Ovary (tissue), 3 donors: ENCODE data around the gene TEFM.

Source experiments
- POLR2A ChIP-seq: fragments of 450-650 bp; IDR thresholded peaks from one replicate; pipeline ENCODE4 v1.6.1; 2017; ENCODE audit warnings: antibody characterized with exemption, mild to moderate bottlenecking, moderate library complexity
- TF ChIP-seq, protein P1 (sequence below), 3 donors: fragments of 450-650 bp in 2 of 3; fragments of 200-600 bp in 1 of 3; IDR thresholded peaks; one replicate each; pipeline versions ENCODE4 v1.5.1 to v1.8.0; 2016 to 2022; ENCODE audit warnings: antibody characterized with exemption in 3 of 3, mild to moderate bottlenecking in 1 of 3
- donor health status: DM: no; HTN: no; CAD: no.

DNA sequence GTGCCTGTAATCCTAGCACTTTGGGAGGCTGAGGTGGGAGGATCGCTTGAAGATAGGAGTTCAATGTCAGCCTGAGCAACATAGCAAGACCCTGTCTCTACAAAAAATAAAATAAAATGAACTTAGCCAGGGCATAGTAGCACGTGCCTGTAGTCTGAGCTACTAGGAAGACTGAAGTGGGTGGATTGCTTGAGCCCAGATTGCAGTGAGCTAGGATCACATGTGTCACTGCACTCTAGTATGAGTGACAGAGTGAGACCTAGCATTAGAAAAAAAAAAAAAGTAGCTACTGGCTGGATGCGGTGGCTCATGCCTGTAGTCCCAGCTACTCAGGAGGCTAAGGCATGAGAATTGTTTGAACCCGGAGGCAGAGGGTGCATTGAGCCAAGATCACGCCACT, 21.7 kb upstream of the TEFM start:
- TF ChIP-seq POLR2A = no peak
- TF ChIP-seq, protein P1, sequence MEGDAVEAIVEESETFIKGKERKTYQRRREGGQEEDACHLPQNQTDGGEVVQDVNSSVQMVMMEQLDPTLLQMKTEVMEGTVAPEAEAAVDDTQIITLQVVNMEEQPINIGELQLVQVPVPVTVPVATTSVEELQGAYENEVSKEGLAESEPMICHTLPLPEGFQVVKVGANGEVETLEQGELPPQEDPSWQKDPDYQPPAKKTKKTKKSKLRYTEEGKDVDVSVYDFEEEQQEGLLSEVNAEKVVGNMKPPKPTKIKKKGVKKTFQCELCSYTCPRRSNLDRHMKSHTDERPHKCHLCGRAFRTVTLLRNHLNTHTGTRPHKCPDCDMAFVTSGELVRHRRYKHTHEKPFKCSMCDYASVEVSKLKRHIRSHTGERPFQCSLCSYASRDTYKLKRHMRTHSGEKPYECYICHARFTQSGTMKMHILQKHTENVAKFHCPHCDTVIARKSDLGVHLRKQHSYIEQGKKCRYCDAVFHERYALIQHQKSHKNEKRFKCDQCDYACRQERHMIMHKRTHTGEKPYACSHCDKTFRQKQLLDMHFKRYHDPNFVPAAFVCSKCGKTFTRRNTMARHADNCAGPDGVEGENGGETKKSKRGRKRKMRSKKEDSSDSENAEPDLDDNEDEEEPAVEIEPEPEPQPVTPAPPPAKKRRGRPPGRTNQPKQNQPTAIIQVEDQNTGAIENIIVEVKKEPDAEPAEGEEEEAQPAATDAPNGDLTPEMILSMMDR (IDR thresholded peaks at IDR 0.05) = no peak
